Activated CD4-positive, alpha-beta T cell treated with anti-CD3 and anti-CD28 coated beads, Interleukin-2, amount 10 ng/mL, durations not matched to agents 7 days and 5 days (primary cell): ENCODE measurements around the gene CDH4. TPM values are rescaled to one million over a fixed set of nuclear protein-coding genes. Genes with fewer than 3 reads are reported as not detected.

Source experiments
- CTCF ChIA-PET: fragments of 350-600 bp; sonication (Branson Sonifier 250); formaldehyde crosslinking; loops from one replicate; lab custom pipeline; 2021; ENCODE audit warnings: antibody characterized with exemption; lab: Charles Lee
- POLR2A ChIA-PET: fragments of 350-600 bp; sonication (Branson Sonifier 250); formaldehyde crosslinking; loops from one replicate; lab custom pipeline; 2021; ENCODE audit warnings: antibody characterized with exemption; lab: Charles Lee
- DNase-seq: peaks from one replicate; pipeline ENCODE4 v3.0.0-alpha.2; 2020
- H3K27ac Mint-ChIP-seq: one replicate; pipeline ENCODE4 v1.8.0; 2021; ENCODE audit warnings: mild to moderate bottlenecking, moderate library complexity, mixed read lengths
- H3K27me3 Mint-ChIP-seq: one replicate; pipeline ENCODE4 v1.8.0; 2021; ENCODE audit warnings: mixed read lengths
- H3K36me3 Mint-ChIP-seq: one replicate; pipeline ENCODE4 v1.8.0; 2021; ENCODE audit warnings: low read depth, mixed read lengths
- H3K4me1 Mint-ChIP-seq: one replicate; pipeline ENCODE4 v1.8.0; 2021; ENCODE audit warnings: mixed read lengths
- H3K4me3 Mint-ChIP-seq: one replicate; pipeline ENCODE4 v1.8.0; 2021; ENCODE audit warnings: mild to moderate bottlenecking, moderate library complexity, mixed read lengths
- H3K9me3 Mint-ChIP-seq: one replicate; pipeline ENCODE4 v1.8.0; 2021; ENCODE audit warnings: mixed read lengths
- total RNA-seq, 2 experiments: library from RNA; stranded (reverse); gene quantifications; one replicate each; pipeline ENCODE4 v1.2.3, GENCODE V29; 2021

Gene CDH4
- total RNA-seq, 2 experiments from 2014 or later: not detected

GRCh38 chr20:61301711-61302525 lies 49.9 kb downstream of the CDH4 start:
- POLR2A ChIA-PET: no interaction called here
- Mint-ChIP-seq H3K4me1 (no peaks in the 10 kb centered on the region), H3K27ac (no peak overlapping the region), H3K36me3 (no peaks in the 10 kb centered on the region), H3K27me3 (no peaks in the 10 kb centered on the region), H3K9me3 (no peaks in the 10 kb centered on the region), H3K4me3 (no peak overlapping the region)
- DNase-seq: no peak
- CTCF ChIA-PET: no interaction called here

GRCh38 chr20:61303217-61303616 lies 51.2 kb downstream of the CDH4 start:
- CTCF ChIA-PET: no interaction called here

GRCh38 chr20:61303675-61304074 lies 51.6 kb downstream of the CDH4 start:
- no peaks in the 10 kb centered on the region for H3K27me3 Mint-ChIP-seq
- H3K36me3 Mint-ChIP-seq: no peaks in the 10 kb centered on the region
- H3K4me3 Mint-ChIP-seq: no peak overlapping the region
- DNase-seq: no peak
- no peaks in the 10 kb centered on the region for H3K4me1 Mint-ChIP-seq
- ChIA-PET CTCF (no interaction called here), POLR2A (no interaction called here)
- no peak overlapping the region for H3K27ac Mint-ChIP-seq
- no peaks in the 10 kb centered on the region for H3K9me3 Mint-ChIP-seq

More at GRCh38 chr20:61303217-61303616, 51.2 kb downstream of the CDH4 start:
- Mint-ChIP-seq H3K27ac (no peak overlapping the region), H3K27me3 (no peaks in the 10 kb centered on the region), H3K9me3 (no peaks in the 10 kb centered on the region), H3K4me3 (no peak overlapping the region), H3K36me3 (no peaks in the 10 kb centered on the region), H3K4me1 (no peaks in the 10 kb centered on the region)
- no peak for DNase-seq
- POLR2A ChIA-PET: no interaction called here

- Mint-ChIP-seq H3K4me3 (no peak overlapping the region), H3K27ac (no peak overlapping the region), H3K27me3 (no peaks in the 10 kb centered on the region), H3K4me1 (no peaks in the 10 kb centered on the region), H3K9me3 (no peaks in the 10 kb centered on the region), H3K36me3 (no peaks in the 10 kb centered on the region)
- ChIA-PET CTCF (no interaction called here), POLR2A (no interaction called here)
- no peak for DNase-seq
Observed at GRCh38 chr20:61304750-61305149, 52.7 kb downstream of the CDH4 start.

GRCh38 chr20:61306937-61307475 lies 54.9 kb downstream of the CDH4 start:
- no peak overlapping the region for H3K4me3 Mint-ChIP-seq
- H3K4me1 Mint-ChIP-seq: no peaks in the 10 kb centered on the region
- no peaks in the 10 kb centered on the region for H3K36me3 Mint-ChIP-seq
- peaks cover 2% of the 10 kb centered on the region for H3K9me3 Mint-ChIP-seq
- CTCF ChIA-PET: no interaction called here
- no peaks in the 10 kb centered on the region for H3K27me3 Mint-ChIP-seq
- no peak overlapping the region for H3K27ac Mint-ChIP-seq
- DNase-seq: no peak
- POLR2A ChIA-PET: no interaction called here

GRCh38 chr20:61307686-61308476 lies 55.8 kb downstream of the CDH4 start:
- Mint-ChIP-seq H3K27ac (no peak overlapping the region), H3K36me3 (no peaks in the 10 kb centered on the region), H3K4me1 (no peaks in the 10 kb centered on the region), H3K27me3 (no peaks in the 10 kb centered on the region), H3K9me3 (peaks cover 4% of the 10 kb centered on the region), H3K4me3 (no peak overlapping the region)
- ChIA-PET CTCF (no interaction called here), POLR2A (no interaction called here)
- no peak for DNase-seq

- no peak overlapping the region for H3K27ac Mint-ChIP-seq
- ChIA-PET CTCF (no interaction called here), POLR2A (no interaction called here)
- peaks cover 4% of the 10 kb centered on the region for H3K9me3 Mint-ChIP-seq
- no peaks in the 10 kb centered on the region for H3K4me1 Mint-ChIP-seq
- H3K36me3 Mint-ChIP-seq: no peaks in the 10 kb centered on the region
- no peaks in the 10 kb centered on the region for H3K27me3 Mint-ChIP-seq
- no peak overlapping the region for H3K4me3 Mint-ChIP-seq
- no peak for DNase-seq
Observed at GRCh38 chr20:61308477-61308774, 56.4 kb downstream of the CDH4 start.

GRCh38 chr20:61310954-61311353 lies 58.9 kb downstream of the CDH4 start:
- peaks cover 4% of the 10 kb centered on the region for H3K9me3 Mint-ChIP-seq
- CTCF ChIA-PET: no interaction called here
- no peak overlapping the region for H3K4me3 Mint-ChIP-seq
- no peaks in the 10 kb centered on the region for H3K4me1 Mint-ChIP-seq
- POLR2A ChIA-PET: no interaction called here
- H3K36me3 Mint-ChIP-seq: no peaks in the 10 kb centered on the region
- H3K27me3 Mint-ChIP-seq: no peaks in the 10 kb centered on the region
- DNase-seq: no peak
- H3K27ac Mint-ChIP-seq: no peak overlapping the region

GRCh38 chr20:61311656-61312387 lies 59.8 kb downstream of the CDH4 start:
- CTCF ChIA-PET: no interaction called here
- no peak overlapping the region for H3K27ac Mint-ChIP-seq
- no peaks in the 10 kb centered on the region for H3K4me1 Mint-ChIP-seq
- no peak for DNase-seq
- H3K27me3 Mint-ChIP-seq: no peaks in the 10 kb centered on the region
- peaks cover 4% of the 10 kb centered on the region for H3K9me3 Mint-ChIP-seq
- POLR2A ChIA-PET: no interaction called here
- H3K4me3 Mint-ChIP-seq: no peak overlapping the region
- no peaks in the 10 kb centered on the region for H3K36me3 Mint-ChIP-seq

- DNase-seq: no peak
- no peak overlapping the region for H3K4me3 Mint-ChIP-seq
- H3K36me3 Mint-ChIP-seq: no peaks in the 10 kb centered on the region
- no peak overlapping the region for H3K27ac Mint-ChIP-seq
- no peaks in the 10 kb centered on the region for H3K4me1 Mint-ChIP-seq
- CTCF ChIA-PET: no interaction called here
- no peaks in the 10 kb centered on the region for H3K27me3 Mint-ChIP-seq
- POLR2A ChIA-PET: no interaction called here
- H3K9me3 Mint-ChIP-seq: peaks cover 4% of the 10 kb centered on the region
Observed at GRCh38 chr20:61312925-61313324, 60.9 kb downstream of the CDH4 start.

GRCh38 chr20:61313396-61313795 lies 61.3 kb downstream of the CDH4 start:
- CTCF ChIA-PET: no interaction called here
- Mint-ChIP-seq H3K4me3 (no peak overlapping the region), H3K36me3 (no peaks in the 10 kb centered on the region), H3K9me3 (peaks cover 4% of the 10 kb centered on the region), H3K4me1 (no peaks in the 10 kb centered on the region), H3K27me3 (no peaks in the 10 kb centered on the region), H3K27ac (no peak overlapping the region)
- no peak for DNase-seq
- POLR2A ChIA-PET: no interaction called here

- ChIA-PET POLR2A (no interaction called here), CTCF (no interaction called here)
- Mint-ChIP-seq H3K4me3 (no peak overlapping the region), H3K9me3 (peaks cover 4% of the 10 kb centered on the region), H3K27ac (no peak overlapping the region), H3K27me3 (no peaks in the 10 kb centered on the region), H3K4me1 (no peaks in the 10 kb centered on the region), H3K36me3 (no peaks in the 10 kb centered on the region)
- DNase-seq: no peak
Observed at GRCh38 chr20:61314326-61315010, 62.4 kb downstream of the CDH4 start.
